ACC112 (cell line): ENCODE results near the gene NAV2.
"Not testable (repeated sequence)": the region's sequence is repeated elsewhere in the genome, so short reads cannot be mapped to it uniquely, and the experiment has no call there.

Experiments used
- H2AFZ ChIP-seq: fragments of 200-600 bp; sonication (generic); one replicate; pipeline ENCODE4 v1.6.0; 2017; ENCODE audit warnings: antibody characterized with exemption, low read length; ENCODE audit not compliant: unreplicated experiment
- H3K27ac ChIP-seq: fragments of 200-600 bp; sonication (generic); 2 replicates; pipeline ENCODE4 v1.5.1; 2014; ENCODE audit warnings: low read depth, mild to moderate bottlenecking, antibody characterized with exemption, low read length, moderate library complexity
- H3K27me3 ChIP-seq: fragments of 200-600 bp; sonication (generic); 2 replicates; pipeline ENCODE4 v1.6.1; 2014; ENCODE audit warnings: mild to moderate bottlenecking, antibody characterized with exemption, low read length, moderate library complexity, mixed read lengths; ENCODE audit not compliant: insufficient read depth
- H3K36me3 ChIP-seq: fragments of 200-600 bp; sonication (generic); 2 replicates; pipeline ENCODE4 v1.6.1; 2016; ENCODE audit warnings: mild to moderate bottlenecking, antibody characterized with exemption, low read length, moderate library complexity, mixed read lengths; ENCODE audit not compliant: insufficient read depth
- H3K4me1 ChIP-seq: fragments of 200-600 bp; sonication (generic); one replicate; pipeline ENCODE4 v1.6.1; 2016; ENCODE audit warnings: low read length, mixed read lengths; ENCODE audit not compliant: insufficient read depth, unreplicated experiment, control insufficient read depth
- H3K4me3 ChIP-seq: fragments of 200-600 bp; sonication (generic); 2 replicates; pipeline ENCODE4 v1.5.1; 2014; ENCODE audit warnings: mild to moderate bottlenecking, low read depth, low read length
- H3K79me2 ChIP-seq: fragments of 200-600 bp; sonication (generic); one replicate; pipeline ENCODE4 v1.6.0; 2016; ENCODE audit warnings: low read length; ENCODE audit not compliant: control insufficient read depth, unreplicated experiment, insufficient read depth

Gene NAV2

GRCh38 chr11:19955660-19956059 lies 243.0 kb downstream of the NAV2 start:
- Histone ChIP-seq H3K27me3 (no peaks in the 10 kb centered on the region), H3K27ac (peak overlapping the region; percentile 21; the same call in 1 of the 2 replicates), H3K4me1 (peaks cover 57% of the 10 kb centered on the region), H2AFZ (no peak overlapping the region), H3K79me2 (peaks cover 73% of the 10 kb centered on the region), H3K36me3 (peaks cover 16% of the 10 kb centered on the region; the same call in 1 of the 2 replicates), H3K4me3 (no peak overlapping the region)

- Histone ChIP-seq H3K27ac (peak overlapping the region; percentile 21; the same call in 1 of the 2 replicates), H3K79me2 (peaks cover 73% of the 10 kb centered on the region), H3K4me1 (peaks cover 51% of the 10 kb centered on the region), H3K4me3 (no peak overlapping the region), H3K27me3 (no peaks in the 10 kb centered on the region), H3K36me3 (peaks cover 18% of the 10 kb centered on the region; the same call in 1 of the 2 replicates), H2AFZ (no peak overlapping the region)
Observed at GRCh38 chr11:19956228-19956627, 243.6 kb downstream of the NAV2 start.

GRCh38 chr11:19957294-19957943 lies 244.8 kb downstream of the NAV2 start:
- Histone ChIP-seq H3K4me1 (peaks cover 49% of the 10 kb centered on the region), H3K36me3 (peaks cover 29% of the 10 kb centered on the region; the same call in 1 of the 2 replicates), H3K79me2 (peaks cover 64% of the 10 kb centered on the region), H3K27ac (peak overlapping the region; percentile 22; the same call in 1 of the 2 replicates), H3K4me3 (no peak overlapping the region), H3K27me3 (no peaks in the 10 kb centered on the region), H2AFZ (no peak overlapping the region)

GRCh38 chr11:19958204-19958603 lies 245.6 kb downstream of the NAV2 start:
- no peaks in the 10 kb centered on the region for H3K27me3 ChIP-seq

GRCh38 chr11:19959210-19959609 lies 246.6 kb downstream of the NAV2 start:
- Histone ChIP-seq H2AFZ (no peak overlapping the region), H3K36me3 (peaks cover 42% of the 10 kb centered on the region), H3K27me3 (no peaks in the 10 kb centered on the region), H3K4me1 (peaks cover 35% of the 10 kb centered on the region), H3K4me3 (no peak overlapping the region), H3K79me2 (peaks cover 54% of the 10 kb centered on the region), H3K27ac (no peak overlapping the region)

More at GRCh38 chr11:19958204-19958603, 245.6 kb downstream of the NAV2 start:
- Histone ChIP-seq H3K36me3 (peaks cover 32% of the 10 kb centered on the region), H3K4me3 (no peak overlapping the region), H3K79me2 (peaks cover 58% of the 10 kb centered on the region), H2AFZ (no peak overlapping the region), H3K27ac (peak overlapping the region; percentile 22; the same call in 1 of the 2 replicates), H3K4me1 (peaks cover 45% of the 10 kb centered on the region)

- peaks cover 50% of the 10 kb centered on the region for H3K79me2 ChIP-seq
- H3K27me3 ChIP-seq: no peaks in the 10 kb centered on the region
- no peak overlapping the region for H3K27ac ChIP-seq
- H3K4me1 ChIP-seq: peaks cover 31% of the 10 kb centered on the region
- no peak overlapping the region for H3K4me3 ChIP-seq
- peaks cover 43% of the 10 kb centered on the region for H3K36me3 ChIP-seq
- no peak overlapping the region for H2AFZ ChIP-seq
Observed at GRCh38 chr11:19959648-19960059, 247.0 kb downstream of the NAV2 start.

GRCh38 chr11:19960410-19960809 lies 247.8 kb downstream of the NAV2 start:
- not testable (repeated sequence) for H3K27me3 ChIP-seq, H3K27ac ChIP-seq, H3K4me3 ChIP-seq, H2AFZ ChIP-seq
- Histone ChIP-seq H3K79me2 (peaks cover 46% of the 10 kb centered on the region), H3K4me1 (peaks cover 24% of the 10 kb centered on the region), H3K36me3 (peaks cover 46% of the 10 kb centered on the region)

- no peaks in the 10 kb centered on the region for H3K27me3 ChIP-seq
- H3K27ac ChIP-seq: peak overlapping the region; percentile 83; the same call in 1 of the 2 replicates
- no peak overlapping the region for H3K4me3 ChIP-seq
- no peak overlapping the region for H2AFZ ChIP-seq
- peaks cover 46% of the 10 kb centered on the region for H3K79me2 ChIP-seq
- H3K4me1 ChIP-seq: peaks cover 22% of the 10 kb centered on the region
- H3K36me3 ChIP-seq: peaks cover 53% of the 10 kb centered on the region
Observed at GRCh38 chr11:19961225-19961624, 248.6 kb downstream of the NAV2 start.

GRCh38 chr11:19962053-19962800 lies 249.6 kb downstream of the NAV2 start:
- peaks cover 40% of the 10 kb centered on the region for H3K79me2 ChIP-seq
- H3K27ac ChIP-seq: peak overlapping the region; percentile 83
- H3K4me1 ChIP-seq: peaks cover 16% of the 10 kb centered on the region
- no peak overlapping the region for H3K4me3 ChIP-seq
- no peaks in the 10 kb centered on the region for H3K27me3 ChIP-seq
- no peak overlapping the region for H2AFZ ChIP-seq
- peaks cover 46% of the 10 kb centered on the region for H3K36me3 ChIP-seq

- Histone ChIP-seq H3K4me1 (peaks cover 12% of the 10 kb centered on the region), H3K4me3 (no peak overlapping the region), H3K27ac (peak overlapping the region; percentile 83), H3K36me3 (peaks cover 49% of the 10 kb centered on the region), H2AFZ (no peak overlapping the region), H3K79me2 (peaks cover 37% of the 10 kb centered on the region), H3K27me3 (no peaks in the 10 kb centered on the region)
Observed at GRCh38 chr11:19962801-19963175, 250.2 kb downstream of the NAV2 start.
